OCI-LY7 (cell line): Measurements from ENCODE around the gene RHOU.

Experiments used
- EZH2phosphoT487 ChIP-seq: fragments of 200-600 bp; sonication (generic); IDR thresholded peaks from 2 replicates; pipeline ENCODE4 v1.6.1; 2018; ENCODE audit warnings: low read depth, borderline replicate concordance, mild to moderate bottlenecking, mixed run types, antibody characterized with exemption, low read length, moderate library complexity, mixed read lengths
- TF ChIP-seq, protein P1 (sequence below): fragments of 200-600 bp; sonication (generic); conservative IDR thresholded peaks from 2 replicates; pipeline ENCODE4 v1.5.1; 2014; ENCODE audit warnings: mild to moderate bottlenecking, antibody characterized with exemption, low read length, moderate library complexity, mixed read lengths

DNA sequence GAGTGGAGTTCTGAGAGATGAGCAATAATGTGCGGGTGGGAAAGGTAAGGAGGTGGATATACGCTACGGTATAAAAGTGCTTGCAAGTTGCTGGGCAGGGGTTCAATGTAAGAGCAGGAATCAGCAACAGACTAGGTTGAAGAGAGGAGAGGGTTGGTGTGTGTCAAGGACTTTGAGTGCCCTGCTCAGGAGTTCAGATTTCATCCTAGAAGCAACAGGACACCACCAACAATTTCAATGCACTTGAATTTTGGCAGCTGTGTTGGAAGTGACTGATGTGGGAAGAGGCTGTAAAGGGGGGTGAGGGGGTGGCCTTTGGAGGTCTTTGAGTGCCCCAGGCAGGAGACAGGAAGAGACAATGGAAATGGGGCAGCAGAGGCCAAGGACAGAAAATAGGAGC lies 57.3 kb downstream of the RHOU start:
- TF ChIP-seq, protein P1, sequence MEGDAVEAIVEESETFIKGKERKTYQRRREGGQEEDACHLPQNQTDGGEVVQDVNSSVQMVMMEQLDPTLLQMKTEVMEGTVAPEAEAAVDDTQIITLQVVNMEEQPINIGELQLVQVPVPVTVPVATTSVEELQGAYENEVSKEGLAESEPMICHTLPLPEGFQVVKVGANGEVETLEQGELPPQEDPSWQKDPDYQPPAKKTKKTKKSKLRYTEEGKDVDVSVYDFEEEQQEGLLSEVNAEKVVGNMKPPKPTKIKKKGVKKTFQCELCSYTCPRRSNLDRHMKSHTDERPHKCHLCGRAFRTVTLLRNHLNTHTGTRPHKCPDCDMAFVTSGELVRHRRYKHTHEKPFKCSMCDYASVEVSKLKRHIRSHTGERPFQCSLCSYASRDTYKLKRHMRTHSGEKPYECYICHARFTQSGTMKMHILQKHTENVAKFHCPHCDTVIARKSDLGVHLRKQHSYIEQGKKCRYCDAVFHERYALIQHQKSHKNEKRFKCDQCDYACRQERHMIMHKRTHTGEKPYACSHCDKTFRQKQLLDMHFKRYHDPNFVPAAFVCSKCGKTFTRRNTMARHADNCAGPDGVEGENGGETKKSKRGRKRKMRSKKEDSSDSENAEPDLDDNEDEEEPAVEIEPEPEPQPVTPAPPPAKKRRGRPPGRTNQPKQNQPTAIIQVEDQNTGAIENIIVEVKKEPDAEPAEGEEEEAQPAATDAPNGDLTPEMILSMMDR: no peak
- TF ChIP-seq EZH2phosphoT487: no peak
